Esophagus squamous epithelium (tissue), 5 donors: ENCODE data around the gene TRANK1. TPM values are rescaled to one million over a fixed set of nuclear protein-coding genes. Genes with fewer than 3 reads are reported as not detected.
A peak's percentile ranks its signal among the peaks of the same experiment; 100 is the strongest.

Source experiments
- DNase-seq: peaks from one replicate; lab custom pipeline; 2025; lab: John Stamatoyannopoulos, UW
- H3K27ac ChIP-seq, 4 donors: fragments of 200-600 bp; sonication (generic); one replicate each; pipeline ENCODE4 v1.5.1; 2016 to 2019; ENCODE audit warnings: mild to moderate bottlenecking in 1 of 4
- H3K27me3 ChIP-seq, 4 donors: fragments of 200-600 bp; sonication (generic); 1 replicate in 3 of 4; 2 replicates in 1 of 4; pipeline versions ENCODE4 v1.5.1 to v1.6.0; 2017 to 2021; ENCODE audit warnings: antibody characterized with exemption in 1 of 4
- H3K36me3 ChIP-seq, 3 donors: fragments of 200-600 bp; sonication (generic); one replicate each; pipeline ENCODE4 v1.5.1; 2016 to 2019
- H3K4me1 ChIP-seq, 3 donors: fragments of 200-600 bp; sonication (generic); one replicate each; pipeline ENCODE4 v1.5.1; 2017 to 2019
- H3K4me3 ChIP-seq, 4 donors: fragments of 200-600 bp; sonication (generic); 1 replicate in 3 of 4; 2 replicates in 1 of 4; pipeline ENCODE4 v1.5.1; 2016 to 2019; ENCODE audit warnings: mild to moderate bottlenecking in 2 of 4, moderate library complexity in 1 of 4
- H3K9me3 ChIP-seq, 3 donors: fragments of 200-600 bp; sonication (generic); one replicate each; pipeline ENCODE4 v1.5.1; 2016 to 2019
- CTCF ChIP-seq, 6 experiments: fragments of 450-650 bp in 4 of 6; fragments of 200-600 bp in 2 of 6; sonication (generic) in 2 of 6; IDR thresholded peaks; one replicate each; pipeline ENCODE4 v1.5.1; 2016 to 2019; ENCODE audit warnings: antibody characterized with exemption in 6 of 6, mild to moderate bottlenecking in 4 of 6, moderate library complexity in 4 of 6
- POLR2A ChIP-seq, 4 donors: fragments of 450-650 bp; IDR thresholded peaks; one replicate each; pipeline ENCODE4 v1.6.1; 2017; ENCODE audit warnings: antibody characterized with exemption in 4 of 4, mild to moderate bottlenecking in 4 of 4, moderate library complexity in 3 of 4
- WGBS, 2 donors: methylation state at CpG; one replicate each; pipeline ENCODE4 v1.1.5; 2018; 5-methylcytosine and 5-hydroxymethylcytosine counted together
- intact Hi-C: fragments of 100-400 bp; cut with DNase I; formaldehyde crosslinking; loops from one replicate; pipeline ENCODE4 v1.15.0; 2022
- total RNA-seq, 4 donors: library from RNA; depleted of rRNA; stranded (reverse); fragments of >200 nt; gene quantifications; one replicate each; pipeline ENCODE4 v1.1.0, GENCODE V29; 2016
- donor health status: DM: yes; HTN: yes; CAD: no.

Gene TRANK1
- total RNA-seq, 4 donors from 2014 or later, result 1.8 to 6.3 (median 3.7) TPM

GRCh38 chr3:36911990-36912804 lies 32.7 kb downstream of the TRANK1 start:
- peaks cover 0 to 38% (median 17%) of the 10 kb centered on the region in 3 donors for H3K4me1 ChIP-seq
- H3K27me3 ChIP-seq, result no peaks in the 10 kb centered on the region
- peak overlapping the region in 2 of 4 donors; percentile 11 to 40 for H3K4me3 ChIP-seq
- no peak for TF ChIP-seq CTCF (IDR thresholded peaks at IDR 0.05)
- TF ChIP-seq POLR2A (IDR thresholded peaks at IDR 0.05), result no peak
- DNase-seq, result peak; percentile 3
- 16 to 24% methylated on average over 4 of the region's 4 CpGs for WGBS, 2 donors
- intact Hi-C loops, result no loop called here
- H3K27ac ChIP-seq, result peak overlapping the region; percentile 4 to 77 (median 62)
- H3K9me3 ChIP-seq, result no peaks in the 10 kb centered on the region
- H3K36me3 ChIP-seq, result no peaks in the 10 kb centered on the region

GRCh38 chr3:36909666-36910065 lies 35.2 kb downstream of the TRANK1 start:
- WGBS, 2 donors, result 53 to 67% methylated on average over 1 of the region's 1 CpG
- Histone ChIP-seq H3K27ac (no peak overlapping the region), H3K9me3 (no peaks in the 10 kb centered on the region), H3K36me3 (no peaks in the 10 kb centered on the region), H3K27me3 (no peaks in the 10 kb centered on the region), H3K4me3 (no peak overlapping the region), H3K4me1 (peaks cover 0 to 52% (median 24%) of the 10 kb centered on the region in 3 donors)
- no peak for TF ChIP-seq POLR2A (IDR thresholded peaks at IDR 0.05)
- TF ChIP-seq CTCF (IDR thresholded peaks at IDR 0.05), result no peak
- intact Hi-C loops, result no loop called here
- no peak for DNase-seq

GRCh38 chr3:36909181-36909580 lies 35.7 kb downstream of the TRANK1 start:
- no peak for DNase-seq
- Histone ChIP-seq H3K27me3 (no peaks in the 10 kb centered on the region), H3K36me3 (no peaks in the 10 kb centered on the region), H3K4me1 (peaks cover 0 to 52% (median 24%) of the 10 kb centered on the region in 3 donors), H3K4me3 (no peak overlapping the region), H3K9me3 (no peaks in the 10 kb centered on the region), H3K27ac (peak overlapping the region; percentile 73 to 86 (median 78))
- 89 to 90% methylated on average over 2 of the region's 2 CpGs for WGBS, 2 donors
- no peak for TF ChIP-seq CTCF (IDR thresholded peaks at IDR 0.05)
- TF ChIP-seq POLR2A (IDR thresholded peaks at IDR 0.05), result no peak
- intact Hi-C loops, result no loop called here

GRCh38 chr3:36908647-36909180 lies 36.1 kb downstream of the TRANK1 start:
- no peaks in the 10 kb centered on the region for H3K27me3 ChIP-seq
- H3K27ac ChIP-seq, result peak overlapping the region; percentile 73 to 86 (median 78)
- intact Hi-C loops, result no loop called here
- no peak for TF ChIP-seq CTCF (IDR thresholded peaks at IDR 0.05)
- no peaks in the 10 kb centered on the region for H3K9me3 ChIP-seq
- peaks cover 0 to 52% (median 24%) of the 10 kb centered on the region in 3 donors for H3K4me1 ChIP-seq
- DNase-seq, result no peak
- H3K4me3 ChIP-seq, result peak overlapping the region; percentile 44 to 64 (median 51)
- WGBS, 2 donors, result 58 to 83% methylated on average over 1 of the region's 1 CpG
- H3K36me3 ChIP-seq, result no peaks in the 10 kb centered on the region
